ENCODE data around the gene CALU. TPM values are rescaled to one million over a fixed set of nuclear protein-coding genes. Genes with fewer than 3 reads are reported as not detected.

Gene CALU
- total and polyA plus RNA-seq, 10 of the 15 experiments (the other 5 are each of a cell fraction or from before 2014, with no cell fraction given): 31.2 to 75.6 (median 42.1) TPM

DNA sequence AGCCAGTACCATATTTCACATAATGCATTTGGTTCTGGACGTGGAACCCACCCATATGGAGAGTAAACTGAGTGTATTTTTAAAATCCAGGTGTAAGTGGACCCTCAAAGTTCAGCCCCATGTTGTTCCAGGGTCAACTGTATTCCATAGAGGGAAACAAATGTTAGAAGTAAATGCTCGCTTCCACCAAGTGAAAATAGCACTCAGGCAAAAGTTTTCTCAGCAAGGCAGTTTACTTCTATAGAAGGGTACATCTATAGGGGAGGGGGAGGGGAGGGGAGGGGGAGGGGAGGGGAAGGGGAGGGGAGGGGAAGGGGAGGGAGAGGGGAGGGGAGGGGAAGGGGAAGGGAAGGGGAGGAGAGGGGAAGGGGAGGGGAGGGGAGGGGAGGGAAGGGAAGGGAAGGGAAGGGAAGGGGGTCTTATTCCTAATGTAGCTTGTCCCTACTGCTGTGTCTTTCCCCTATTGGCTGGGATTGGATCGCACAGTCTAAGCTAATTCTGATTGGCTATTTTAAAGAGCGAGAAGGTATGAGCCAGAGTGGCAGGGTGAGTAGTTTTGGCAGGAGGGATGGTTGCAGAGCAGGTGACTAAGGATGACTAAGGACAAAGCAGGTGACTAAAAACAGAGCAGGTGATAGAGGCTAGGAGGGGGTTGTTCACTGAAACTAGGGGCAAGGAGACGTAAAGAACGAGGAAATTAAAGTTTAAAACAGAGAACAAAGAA is 37.9 kb upstream of the CALU start:
- peaks cover 3 to 11% of the 10 kb centered on the region in 2 experiments for H3K27me3 ChIP-seq (replicated peaks in 1 of 2; ENCODE audit: control insufficient read depth in 2 of 2, insufficient read depth in 2 of 2, low read length in 1 of 2)
- no peak for DNase-seq (ENCODE audit: low read depth, low spot score)
- ChIA-PET CTCF (interaction anchor here (1.6 kb wide), 1 partner anchor 183 kb away, joined by 6 read pairs; no protein-coding TSS in a partner anchor), SMC1A (ENCODE audit: uncharacterized antibody, unreplicated experiment) (interaction anchor here (2.2 kb wide), 1 partner anchor 19 kb away, joined by 5 read pairs; no protein-coding TSS in a partner anchor), RAD21 (ENCODE audit: unreplicated experiment) (no interaction called here), POLR2A (no interaction called here)
- no peak for ATAC-seq
- WGBS (ENCODE audit: insufficient coverage, insufficient replicate concordance, low lambda C conversion rate, missing lambda C conversion rate): 30% methylated on average over 6 of the region's 6 CpGs
- no peaks in the 10 kb centered on the region for H3K79me2 ChIP-seq (ENCODE audit: control insufficient read depth, insufficient read depth, low read length)
- no peaks in the 10 kb centered on the region for H4K20me1 ChIP-seq (ENCODE audit: control insufficient read depth, insufficient read depth)
- intact Hi-C loops (cut with micrococcal nuclease; ENCODE audit: unreplicated experiment) (no loop called here), in situ Hi-C loops (cut with MboI) (no loop called here)
- no peaks in the 10 kb centered on the region for H3K36me3 ChIP-seq (ENCODE audit: control insufficient read depth in 2 of 2, insufficient read depth in 2 of 2, low read length in 1 of 2)
- no peaks in the 10 kb centered on the region for H3K9me3 ChIP-seq (replicated peaks; ENCODE audit: control insufficient read depth, insufficient read depth, low read length)
- H3K4me1 ChIP-seq (ENCODE audit: control insufficient read depth, insufficient read depth, low read length): no peaks in the 10 kb centered on the region
- H3K4me3 ChIP-seq: no peak overlapping the region
- H2AFZ ChIP-seq (ENCODE audit: control insufficient read depth, low read depth, low read length): no peak overlapping the region
- no peak overlapping the region for H3K27ac ChIP-seq (ENCODE audit: control insufficient read depth, insufficient read depth)
- no peak for FAIRE-seq
- no TSS peak for BruUV-seq (replicated peaks)
- no peak overlapping the region for H3K4me2 ChIP-seq (ENCODE audit: control insufficient read depth, insufficient read depth)
- H3K9ac ChIP-seq (ENCODE audit: control insufficient read depth, insufficient read depth, low read length): no peak overlapping the region
- TF ChIP-seq, protein P1, sequence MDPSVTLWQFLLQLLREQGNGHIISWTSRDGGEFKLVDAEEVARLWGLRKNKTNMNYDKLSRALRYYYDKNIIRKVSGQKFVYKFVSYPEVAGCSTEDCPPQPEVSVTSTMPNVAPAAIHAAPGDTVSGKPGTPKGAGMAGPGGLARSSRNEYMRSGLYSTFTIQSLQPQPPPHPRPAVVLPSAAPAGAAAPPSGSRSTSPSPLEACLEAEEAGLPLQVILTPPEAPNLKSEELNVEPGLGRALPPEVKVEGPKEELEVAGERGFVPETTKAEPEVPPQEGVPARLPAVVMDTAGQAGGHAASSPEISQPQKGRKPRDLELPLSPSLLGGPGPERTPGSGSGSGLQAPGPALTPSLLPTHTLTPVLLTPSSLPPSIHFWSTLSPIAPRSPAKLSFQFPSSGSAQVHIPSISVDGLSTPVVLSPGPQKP (IDR thresholded peaks at IDR 0.05; ENCODE audit: low read depth, low read length): no peak
- TF ChIP-seq, protein P2, sequence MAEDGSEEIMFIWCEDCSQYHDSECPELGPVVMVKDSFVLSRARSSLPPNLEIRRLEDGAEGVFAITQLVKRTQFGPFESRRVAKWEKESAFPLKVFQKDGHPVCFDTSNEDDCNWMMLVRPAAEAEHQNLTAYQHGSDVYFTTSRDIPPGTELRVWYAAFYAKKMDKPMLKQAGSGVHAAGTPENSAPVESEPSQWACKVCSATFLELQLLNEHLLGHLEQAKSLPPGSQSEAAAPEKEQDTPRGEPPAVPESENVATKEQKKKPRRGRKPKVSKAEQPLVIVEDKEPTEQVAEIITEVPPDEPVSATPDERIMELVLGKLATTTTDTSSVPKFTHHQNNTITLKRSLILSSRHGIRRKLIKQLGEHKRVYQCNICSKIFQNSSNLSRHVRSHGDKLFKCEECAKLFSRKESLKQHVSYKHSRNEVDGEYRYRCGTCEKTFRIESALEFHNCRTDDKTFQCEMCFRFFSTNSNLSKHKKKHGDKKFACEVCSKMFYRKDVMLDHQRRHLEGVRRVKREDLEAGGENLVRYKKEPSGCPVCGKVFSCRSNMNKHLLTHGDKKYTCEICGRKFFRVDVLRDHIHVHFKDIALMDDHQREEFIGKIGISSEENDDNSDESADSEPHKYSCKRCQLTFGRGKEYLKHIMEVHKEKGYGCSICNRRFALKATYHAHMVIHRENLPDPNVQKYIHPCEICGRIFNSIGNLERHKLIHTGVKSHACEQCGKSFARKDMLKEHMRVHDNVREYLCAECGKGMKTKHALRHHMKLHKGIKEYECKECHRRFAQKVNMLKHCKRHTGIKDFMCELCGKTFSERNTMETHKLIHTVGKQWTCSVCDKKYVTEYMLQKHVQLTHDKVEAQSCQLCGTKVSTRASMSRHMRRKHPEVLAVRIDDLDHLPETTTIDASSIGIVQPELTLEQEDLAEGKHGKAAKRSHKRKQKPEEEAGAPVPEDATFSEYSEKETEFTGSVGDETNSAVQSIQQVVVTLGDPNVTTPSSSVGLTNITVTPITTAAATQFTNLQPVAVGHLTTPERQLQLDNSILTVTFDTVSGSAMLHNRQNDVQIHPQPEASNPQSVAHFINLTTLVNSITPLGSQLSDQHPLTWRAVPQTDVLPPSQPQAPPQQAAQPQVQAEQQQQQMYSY (CRISPR knock-in tag; IDR thresholded peaks at IDR 0.05): no peak
- TF ChIP-seq, protein P3, sequence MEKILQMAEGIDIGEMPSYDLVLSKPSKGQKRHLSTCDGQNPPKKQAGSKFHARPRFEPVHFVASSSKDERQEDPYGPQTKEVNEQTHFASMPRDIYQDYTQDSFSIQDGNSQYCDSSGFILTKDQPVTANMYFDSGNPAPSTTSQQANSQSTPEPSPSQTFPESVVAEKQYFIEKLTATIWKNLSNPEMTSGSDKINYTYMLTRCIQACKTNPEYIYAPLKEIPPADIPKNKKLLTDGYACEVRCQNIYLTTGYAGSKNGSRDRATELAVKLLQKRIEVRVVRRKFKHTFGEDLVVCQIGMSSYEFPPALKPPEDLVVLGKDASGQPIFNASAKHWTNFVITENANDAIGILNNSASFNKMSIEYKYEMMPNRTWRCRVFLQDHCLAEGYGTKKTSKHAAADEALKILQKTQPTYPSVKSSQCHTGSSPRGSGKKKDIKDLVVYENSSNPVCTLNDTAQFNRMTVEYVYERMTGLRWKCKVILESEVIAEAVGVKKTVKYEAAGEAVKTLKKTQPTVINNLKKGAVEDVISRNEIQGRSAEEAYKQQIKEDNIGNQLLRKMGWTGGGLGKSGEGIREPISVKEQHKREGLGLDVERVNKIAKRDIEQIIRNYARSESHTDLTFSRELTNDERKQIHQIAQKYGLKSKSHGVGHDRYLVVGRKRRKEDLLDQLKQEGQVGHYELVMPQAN (conservative IDR thresholded peaks at IDR 0.05): no peak
- no peak for TF ChIP-seq ESRRA (IDR thresholded peaks at IDR 0.05; ENCODE audit: low read length)
- TF ChIP-seq, protein P4, sequence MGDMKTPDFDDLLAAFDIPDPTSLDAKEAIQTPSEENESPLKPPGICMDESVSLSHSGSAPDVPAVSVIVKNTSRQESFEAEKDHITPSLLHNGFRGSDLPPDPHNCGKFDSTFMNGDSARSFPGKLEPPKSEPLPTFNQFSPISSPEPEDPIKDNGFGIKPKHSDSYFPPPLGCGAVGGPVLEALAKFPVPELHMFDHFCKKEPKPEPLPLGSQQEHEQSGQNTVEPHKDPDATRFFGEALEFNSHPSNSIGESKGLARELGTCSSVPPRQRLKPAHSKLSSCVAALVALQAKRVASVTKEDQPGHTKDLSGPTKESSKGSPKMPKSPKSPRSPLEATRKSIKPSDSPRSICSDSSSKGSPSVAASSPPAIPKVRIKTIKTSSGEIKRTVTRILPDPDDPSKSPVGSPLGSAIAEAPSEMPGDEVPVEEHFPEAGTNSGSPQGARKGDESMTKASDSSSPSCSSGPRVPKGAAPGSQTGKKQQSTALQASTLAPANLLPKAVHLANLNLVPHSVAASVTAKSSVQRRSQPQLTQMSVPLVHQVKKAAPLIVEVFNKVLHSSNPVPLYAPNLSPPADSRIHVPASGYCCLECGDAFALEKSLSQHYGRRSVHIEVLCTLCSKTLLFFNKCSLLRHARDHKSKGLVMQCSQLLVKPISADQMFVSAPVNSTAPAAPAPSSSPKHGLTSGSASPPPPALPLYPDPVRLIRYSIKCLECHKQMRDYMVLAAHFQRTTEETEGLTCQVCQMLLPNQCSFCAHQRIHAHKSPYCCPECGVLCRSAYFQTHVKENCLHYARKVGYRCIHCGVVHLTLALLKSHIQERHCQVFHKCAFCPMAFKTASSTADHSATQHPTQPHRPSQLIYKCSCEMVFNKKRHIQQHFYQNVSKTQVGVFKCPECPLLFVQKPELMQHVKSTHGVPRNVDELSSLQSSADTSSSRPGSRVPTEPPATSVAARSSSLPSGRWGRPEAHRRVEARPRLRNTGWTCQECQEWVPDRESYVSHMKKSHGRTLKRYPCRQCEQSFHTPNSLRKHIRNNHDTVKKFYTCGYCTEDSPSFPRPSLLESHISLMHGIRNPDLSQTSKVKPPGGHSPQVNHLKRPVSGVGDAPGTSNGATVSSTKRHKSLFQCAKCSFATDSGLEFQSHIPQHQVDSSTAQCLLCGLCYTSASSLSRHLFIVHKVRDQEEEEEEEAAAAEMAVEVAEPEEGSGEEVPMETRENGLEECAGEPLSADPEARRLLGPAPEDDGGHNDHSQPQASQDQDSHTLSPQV (IDR thresholded peaks at IDR 0.05): no peak
- TF ChIP-seq, protein P5, sequence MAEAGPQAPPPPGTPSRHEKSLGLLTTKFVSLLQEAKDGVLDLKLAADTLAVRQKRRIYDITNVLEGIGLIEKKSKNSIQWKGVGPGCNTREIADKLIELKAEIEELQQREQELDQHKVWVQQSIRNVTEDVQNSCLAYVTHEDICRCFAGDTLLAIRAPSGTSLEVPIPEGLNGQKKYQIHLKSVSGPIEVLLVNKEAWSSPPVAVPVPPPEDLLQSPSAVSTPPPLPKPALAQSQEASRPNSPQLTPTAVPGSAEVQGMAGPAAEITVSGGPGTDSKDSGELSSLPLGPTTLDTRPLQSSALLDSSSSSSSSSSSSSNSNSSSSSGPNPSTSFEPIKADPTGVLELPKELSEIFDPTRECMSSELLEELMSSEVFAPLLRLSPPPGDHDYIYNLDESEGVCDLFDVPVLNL (IDR thresholded peaks at IDR 0.05; ENCODE audit: low read depth, low read length): no peak
- TF ChIP-seq NFYB (IDR thresholded peaks at IDR 0.05; ENCODE audit: insufficient read depth, low read depth, low read length): no peak
- TF ChIP-seq STAT1 (conservative IDR thresholded peaks at IDR 0.05): no peak
- TF ChIP-seq IKZF1 (conservative IDR thresholded peaks at IDR 0.05): no peak
- no peak for TF ChIP-seq RUNX3 (IDR thresholded peaks at IDR 0.05; ENCODE audit: low read length)
